Neural cell (in vitro differentiated cells): ENCODE measurements around the gene HSPB3. TPM values are rescaled to one million over a fixed set of nuclear protein-coding genes. Genes with fewer than 3 reads are reported as not detected.

Experiments
- H2AFZ ChIP-seq: fragments of 200-600, 300-800 bp; sonication (generic), shearing (Covaris generic); 2 replicates; pipeline ENCODE4 v1.6.0; 2014; ENCODE audit warnings: low read depth, mild to moderate bottlenecking, antibody characterized with exemption, low read length, moderate library complexity
- H3F3A ChIP-seq: fragments of 200-600 bp; shearing (Covaris generic); 2 replicates; pipeline ENCODE4 v1.6.1; 2016; ENCODE audit warnings: mild to moderate bottlenecking, moderate library complexity, mixed read lengths, antibody characterized with exemption, low read length; ENCODE audit not compliant: insufficient read depth, poor library complexity, severe bottlenecking
- H3K27ac ChIP-seq: fragments of 200-600, 300-800 bp; sonication (generic), shearing (Covaris generic); 2 replicates; pipeline ENCODE4 v1.5.1; 2014; ENCODE audit warnings: mild to moderate bottlenecking, low read length, moderate library complexity
- H3K27me3 ChIP-seq: fragments of 300-800, 200-600 bp; sonication (generic), shearing (Covaris generic); 2 replicates; pipeline ENCODE4 v1.6.0; 2014; ENCODE audit warnings: mild to moderate bottlenecking, low read depth, low read length, moderate library complexity; ENCODE audit not compliant: insufficient read depth
- H3K36me3 ChIP-seq: fragments of 300-800, 200-600 bp; sonication (generic), shearing (Covaris generic); 2 replicates; pipeline ENCODE4 v1.5.1; 2014; ENCODE audit warnings: mild to moderate bottlenecking, antibody characterized with exemption, low read length, moderate library complexity; ENCODE audit not compliant: insufficient read depth
- H3K4me2 ChIP-seq: fragments of 300-800, 200-600 bp; sonication (generic), shearing (Covaris generic); 2 replicates; pipeline ENCODE4 v1.6.0; 2014; ENCODE audit warnings: mild to moderate bottlenecking, low read length
- H3K4me3 ChIP-seq: fragments of 300-800, 200-600 bp; sonication (generic), shearing (Covaris generic); 2 replicates; pipeline ENCODE4 v1.5.1; 2014; ENCODE audit warnings: mild to moderate bottlenecking, low read length, moderate library complexity
- H3K79me2 ChIP-seq: fragments of 200-600 bp; shearing (Covaris generic); replicated peaks from 2 replicates; pipeline ENCODE4 v1.6.0; 2014; ENCODE audit warnings: mild to moderate bottlenecking, low read length, moderate library complexity; ENCODE audit not compliant: insufficient read depth
- H3K9ac ChIP-seq: fragments of 300-800, 200-600 bp; sonication (generic), shearing (Covaris generic); 2 replicates; pipeline ENCODE4 v1.6.1; 2016; ENCODE audit warnings: mild to moderate bottlenecking, low read length, mixed read lengths
- H3K9me2 ChIP-seq: fragments of 200-600 bp; shearing (Covaris generic); 2 replicates; pipeline ENCODE4 v1.6.1; 2016; ENCODE audit warnings: mild to moderate bottlenecking, low read length, mixed read lengths; ENCODE audit not compliant: insufficient read depth
- H3K9me3 ChIP-seq: fragments of 200-600, 300-800 bp; sonication (generic), shearing (Covaris generic); 2 replicates; pipeline ENCODE4 v1.6.1; 2016; ENCODE audit warnings: mild to moderate bottlenecking, mixed run types, low read length, moderate library complexity, mixed read lengths
- H4K20me1 ChIP-seq: fragments of 200-600 bp; shearing (Covaris generic); 2 replicates; pipeline ENCODE4 v1.6.1; 2016; ENCODE audit warnings: mild to moderate bottlenecking, mixed run types; ENCODE audit not compliant: insufficient read depth
- EP300 ChIP-seq: fragments of 450-650 bp; conservative IDR thresholded peaks from 2 replicates; pipeline ENCODE4 v1.6.1; 2014; ENCODE audit warnings: antibody characterized with exemption, mild to moderate bottlenecking, moderate library complexity; ENCODE audit not compliant: poor library complexity, severe bottlenecking
- EZH2 ChIP-seq: fragments of 200-600, 300-800 bp; shearing (Covaris generic), sonication (generic); IDR thresholded peaks from 2 replicates; pipeline ENCODE4 v1.6.1; 2014; ENCODE audit warnings: antibody characterized with exemption, low read length, borderline replicate concordance, mild to moderate bottlenecking; ENCODE audit not compliant: insufficient read depth, poor library complexity, severe bottlenecking
- MXI1 ChIP-seq: fragments of 450-650 bp; conservative IDR thresholded peaks from 2 replicates; pipeline ENCODE4 v1.6.1; 2014; ENCODE audit warnings: antibody characterized with exemption, mild to moderate bottlenecking; ENCODE audit not compliant: poor library complexity, severe bottlenecking
- POLR2AphosphoS5 ChIP-seq: IDR thresholded peaks from 2 replicates; pipeline ENCODE4 v1.6.1; 2012
- RAD21 ChIP-seq: fragments of 450-650 bp; conservative IDR thresholded peaks from 2 replicates; pipeline ENCODE4 v1.6.1; 2014; ENCODE audit warnings: antibody characterized with exemption, mild to moderate bottlenecking, moderate library complexity
- SMC3 ChIP-seq: fragments of 450-650 bp; conservative IDR thresholded peaks from 2 replicates; pipeline ENCODE4 v1.6.1; 2014; ENCODE audit warnings: antibody characterized with exemption, mild to moderate bottlenecking, moderate library complexity; ENCODE audit not compliant: poor library complexity
- TAF1 ChIP-seq: IDR thresholded peaks from 2 replicates; pipeline ENCODE4 v1.6.1; 2012; ENCODE audit warnings: low read depth
- polyA plus RNA-seq: library from polyadenylated mRNA; depleted of rRNA; stranded (reverse); fragments of >200 nt; gene quantifications from 2 replicates; pipeline ENCODE4 v1.2.3, GENCODE V29; 2014
- TF ChIP-seq, protein P1 (sequence below): IDR thresholded peaks from 2 replicates; pipeline ENCODE4 v1.6.1; 2012; ENCODE audit warnings: borderline replicate concordance
- TF ChIP-seq, protein P2 (sequence below): fragments of 450-650 bp; IDR thresholded peaks from 2 replicates; pipeline ENCODE4 v1.5.1; 2014; ENCODE audit warnings: antibody characterized with exemption, mild to moderate bottlenecking, moderate library complexity; ENCODE audit not compliant: poor library complexity, severe bottlenecking

Gene HSPB3
- polyA plus RNA-seq, 1 donor from 2014 or later = not detected

- H3K4me3 ChIP-seq = no peak overlapping the region
- TF ChIP-seq EZH2 = no peak
- no peaks in the 10 kb centered on the region for H3F3A ChIP-seq
- H3K36me3 ChIP-seq = no peaks in the 10 kb centered on the region
- H3K9me3 ChIP-seq = no peaks in the 10 kb centered on the region
- H3K27ac ChIP-seq = no peak overlapping the region
- H3K4me2 ChIP-seq = no peak overlapping the region
- H3K79me2 ChIP-seq = no peaks in the 10 kb centered on the region
- no peaks in the 10 kb centered on the region for H3K27me3 ChIP-seq
- H3K9ac ChIP-seq = no peak overlapping the region
- no peaks in the 10 kb centered on the region for H4K20me1 ChIP-seq
- H2AFZ ChIP-seq = no peak overlapping the region
- H3K9me2 ChIP-seq = no peaks in the 10 kb centered on the region
Observed at GRCh38 chr5:54450542-54450941, 5.0 kb upstream of the HSPB3 start.

GRCh38 chr5:54453046-54453445 is 2.5 kb upstream of the HSPB3 start:
- no peak overlapping the region for H3K4me2 ChIP-seq
- H2AFZ ChIP-seq = no peak overlapping the region
- H3K27me3 ChIP-seq = no peaks in the 10 kb centered on the region
- no peaks in the 10 kb centered on the region for H3K36me3 ChIP-seq
- H3K4me3 ChIP-seq = no peak overlapping the region
- no peaks in the 10 kb centered on the region for H3F3A ChIP-seq
- H4K20me1 ChIP-seq = no peaks in the 10 kb centered on the region
- no peak for TF ChIP-seq EP300
- TF ChIP-seq SMC3 = no peak
- no peak for TF ChIP-seq EZH2
- TF ChIP-seq, protein P1, sequence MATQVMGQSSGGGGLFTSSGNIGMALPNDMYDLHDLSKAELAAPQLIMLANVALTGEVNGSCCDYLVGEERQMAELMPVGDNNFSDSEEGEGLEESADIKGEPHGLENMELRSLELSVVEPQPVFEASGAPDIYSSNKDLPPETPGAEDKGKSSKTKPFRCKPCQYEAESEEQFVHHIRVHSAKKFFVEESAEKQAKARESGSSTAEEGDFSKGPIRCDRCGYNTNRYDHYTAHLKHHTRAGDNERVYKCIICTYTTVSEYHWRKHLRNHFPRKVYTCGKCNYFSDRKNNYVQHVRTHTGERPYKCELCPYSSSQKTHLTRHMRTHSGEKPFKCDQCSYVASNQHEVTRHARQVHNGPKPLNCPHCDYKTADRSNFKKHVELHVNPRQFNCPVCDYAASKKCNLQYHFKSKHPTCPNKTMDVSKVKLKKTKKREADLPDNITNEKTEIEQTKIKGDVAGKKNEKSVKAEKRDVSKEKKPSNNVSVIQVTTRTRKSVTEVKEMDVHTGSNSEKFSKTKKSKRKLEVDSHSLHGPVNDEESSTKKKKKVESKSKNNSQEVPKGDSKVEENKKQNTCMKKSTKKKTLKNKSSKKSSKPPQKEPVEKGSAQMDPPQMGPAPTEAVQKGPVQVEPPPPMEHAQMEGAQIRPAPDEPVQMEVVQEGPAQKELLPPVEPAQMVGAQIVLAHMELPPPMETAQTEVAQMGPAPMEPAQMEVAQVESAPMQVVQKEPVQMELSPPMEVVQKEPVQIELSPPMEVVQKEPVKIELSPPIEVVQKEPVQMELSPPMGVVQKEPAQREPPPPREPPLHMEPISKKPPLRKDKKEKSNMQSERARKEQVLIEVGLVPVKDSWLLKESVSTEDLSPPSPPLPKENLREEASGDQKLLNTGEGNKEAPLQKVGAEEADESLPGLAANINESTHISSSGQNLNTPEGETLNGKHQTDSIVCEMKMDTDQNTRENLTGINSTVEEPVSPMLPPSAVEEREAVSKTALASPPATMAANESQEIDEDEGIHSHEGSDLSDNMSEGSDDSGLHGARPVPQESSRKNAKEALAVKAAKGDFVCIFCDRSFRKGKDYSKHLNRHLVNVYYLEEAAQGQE = no peak
- TF ChIP-seq POLR2AphosphoS5 = no peak
- TF ChIP-seq, protein P2, sequence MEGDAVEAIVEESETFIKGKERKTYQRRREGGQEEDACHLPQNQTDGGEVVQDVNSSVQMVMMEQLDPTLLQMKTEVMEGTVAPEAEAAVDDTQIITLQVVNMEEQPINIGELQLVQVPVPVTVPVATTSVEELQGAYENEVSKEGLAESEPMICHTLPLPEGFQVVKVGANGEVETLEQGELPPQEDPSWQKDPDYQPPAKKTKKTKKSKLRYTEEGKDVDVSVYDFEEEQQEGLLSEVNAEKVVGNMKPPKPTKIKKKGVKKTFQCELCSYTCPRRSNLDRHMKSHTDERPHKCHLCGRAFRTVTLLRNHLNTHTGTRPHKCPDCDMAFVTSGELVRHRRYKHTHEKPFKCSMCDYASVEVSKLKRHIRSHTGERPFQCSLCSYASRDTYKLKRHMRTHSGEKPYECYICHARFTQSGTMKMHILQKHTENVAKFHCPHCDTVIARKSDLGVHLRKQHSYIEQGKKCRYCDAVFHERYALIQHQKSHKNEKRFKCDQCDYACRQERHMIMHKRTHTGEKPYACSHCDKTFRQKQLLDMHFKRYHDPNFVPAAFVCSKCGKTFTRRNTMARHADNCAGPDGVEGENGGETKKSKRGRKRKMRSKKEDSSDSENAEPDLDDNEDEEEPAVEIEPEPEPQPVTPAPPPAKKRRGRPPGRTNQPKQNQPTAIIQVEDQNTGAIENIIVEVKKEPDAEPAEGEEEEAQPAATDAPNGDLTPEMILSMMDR = no peak
- TF ChIP-seq RAD21 = no peak
- TF ChIP-seq TAF1 = no peak
- no peak for TF ChIP-seq MXI1
- H3K27ac ChIP-seq = no peak overlapping the region
- H3K9me2 ChIP-seq = no peaks in the 10 kb centered on the region
- no peaks in the 10 kb centered on the region for H3K9me3 ChIP-seq
- no peak overlapping the region for H3K9ac ChIP-seq
- no peaks in the 10 kb centered on the region for H3K79me2 ChIP-seq

DNA sequence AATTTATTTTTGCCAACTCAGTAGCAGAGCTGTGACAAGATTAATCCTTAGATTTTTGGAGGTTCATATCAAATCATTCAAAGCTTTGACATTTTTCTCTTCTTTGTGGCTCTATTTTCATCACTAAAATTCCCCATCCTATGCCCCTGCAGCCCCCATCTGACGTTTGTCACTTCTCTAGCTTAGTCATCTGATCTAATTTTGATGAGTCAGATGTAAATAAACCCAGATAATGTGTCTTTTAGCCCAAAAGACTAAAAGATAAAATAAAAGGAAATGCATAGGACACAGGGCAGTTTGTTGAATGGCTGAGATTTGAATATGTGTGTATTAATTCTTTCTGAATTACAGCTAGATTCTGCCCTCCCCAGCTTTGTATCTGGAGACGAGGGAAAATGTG is 897 bp upstream of the HSPB3 start:
- Histone ChIP-seq H3K27me3 (no peaks in the 10 kb centered on the region), H4K20me1 (no peaks in the 10 kb centered on the region), H3K27ac (no peak overlapping the region), H3K9ac (no peak overlapping the region), H3F3A (no peaks in the 10 kb centered on the region), H3K36me3 (no peaks in the 10 kb centered on the region), H3K79me2 (no peaks in the 10 kb centered on the region), H3K9me3 (no peaks in the 10 kb centered on the region), H3K9me2 (no peaks in the 10 kb centered on the region), H2AFZ (no peak overlapping the region), H3K4me3 (no peak overlapping the region), H3K4me2 (no peak overlapping the region)
- TF ChIP-seq SMC3 = no peak
- TF ChIP-seq, protein P1 = no peak
- TF ChIP-seq, protein P2 = no peak
- TF ChIP-seq POLR2AphosphoS5 = no peak
- TF ChIP-seq MXI1 = no peak
- no peak for TF ChIP-seq EP300
